ENCODE data around the gene SLC29A3. TPM values are rescaled to one million over a fixed set of nuclear protein-coding genes. Genes with fewer than 3 reads are reported as not detected.
A peak's percentile ranks its signal among the peaks of the same experiment; 100 is the strongest.

Gene SLC29A3
- 1 to 10 TPM; 2.9 to 6.2 (median 4.7) TPM for total RNA-seq
- polyA plus RNA-seq: 1 to 10 TPM; 2.3 to 5.0 (median 3.6) TPM

DNA sequence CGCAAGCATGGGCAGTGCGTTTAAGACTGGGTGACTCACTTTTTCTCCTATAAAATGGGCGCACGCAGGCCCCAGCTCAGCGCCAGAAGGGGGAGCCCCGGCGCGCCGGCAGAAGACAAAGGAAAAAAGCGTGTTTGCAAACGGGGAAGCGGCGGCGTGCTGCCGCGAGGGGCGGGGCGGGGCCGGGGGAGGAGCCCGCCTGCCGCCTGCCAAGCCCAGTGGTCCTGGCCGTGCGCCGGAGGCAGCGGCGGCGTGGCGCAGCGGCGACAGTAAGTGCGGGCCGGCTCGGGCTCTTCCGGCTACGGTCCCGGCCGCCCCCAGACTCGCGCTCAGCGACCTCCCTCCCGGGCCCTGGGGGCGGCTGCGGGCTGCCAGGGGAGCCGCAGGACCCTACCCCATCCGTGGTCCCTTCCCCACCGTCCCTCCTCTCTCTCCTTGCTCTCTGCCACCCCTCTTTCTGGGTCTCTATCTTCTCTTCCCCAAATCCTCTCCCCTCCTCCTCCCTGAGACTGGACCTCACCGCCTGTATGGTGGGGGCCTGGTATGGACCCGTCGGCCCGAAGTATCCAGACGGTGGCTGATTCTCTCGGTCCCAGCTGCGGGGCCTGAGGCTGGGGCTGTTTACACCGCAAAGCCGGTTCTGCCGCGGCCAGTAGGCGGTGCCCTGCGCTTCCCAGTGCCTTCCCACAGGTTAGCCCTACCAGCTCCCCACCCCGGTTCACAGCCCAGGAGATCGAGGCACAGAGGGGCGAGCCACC is at the start of gene SLC29A3:
SLC29A3 (plus strand) TSS at position 218 of the 758 bp plus-strand sequence; CDS start at position 269, 51 bp downstream.
- intact Hi-C loops (cut with DNase I): loop anchor here (2.0 to 5.0 kb wide), 4 partner anchors 78 to 578 kb away; partner anchors contain the start of genes CDH23 and VSIR
- Histone ChIP-seq H3K9me3 (no peaks in the 10 kb centered on the region), H3K27ac (peak within 1 kb of the TSS; percentile 74 to 86 (median 79)), H3K36me3 (peaks cover 0 to 14% (median 2%) of the 10 kb centered on the region in 4 donors), H3K4me1 (peaks cover 0 to 21% (median 19%) of the 10 kb centered on the region in 4 donors), H3K4me3 (peak within 1 kb of the TSS; percentile 66 to 85 (median 74)), H3K27me3 (no peaks in the 10 kb centered on the region)
- WGBS, 2 donors: 1% methylated on average over 62 of the region's 62 CpGs
- TF ChIP-seq, protein P1, sequence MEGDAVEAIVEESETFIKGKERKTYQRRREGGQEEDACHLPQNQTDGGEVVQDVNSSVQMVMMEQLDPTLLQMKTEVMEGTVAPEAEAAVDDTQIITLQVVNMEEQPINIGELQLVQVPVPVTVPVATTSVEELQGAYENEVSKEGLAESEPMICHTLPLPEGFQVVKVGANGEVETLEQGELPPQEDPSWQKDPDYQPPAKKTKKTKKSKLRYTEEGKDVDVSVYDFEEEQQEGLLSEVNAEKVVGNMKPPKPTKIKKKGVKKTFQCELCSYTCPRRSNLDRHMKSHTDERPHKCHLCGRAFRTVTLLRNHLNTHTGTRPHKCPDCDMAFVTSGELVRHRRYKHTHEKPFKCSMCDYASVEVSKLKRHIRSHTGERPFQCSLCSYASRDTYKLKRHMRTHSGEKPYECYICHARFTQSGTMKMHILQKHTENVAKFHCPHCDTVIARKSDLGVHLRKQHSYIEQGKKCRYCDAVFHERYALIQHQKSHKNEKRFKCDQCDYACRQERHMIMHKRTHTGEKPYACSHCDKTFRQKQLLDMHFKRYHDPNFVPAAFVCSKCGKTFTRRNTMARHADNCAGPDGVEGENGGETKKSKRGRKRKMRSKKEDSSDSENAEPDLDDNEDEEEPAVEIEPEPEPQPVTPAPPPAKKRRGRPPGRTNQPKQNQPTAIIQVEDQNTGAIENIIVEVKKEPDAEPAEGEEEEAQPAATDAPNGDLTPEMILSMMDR (IDR thresholded peaks at IDR 0.05): peak; percentile 47 to 68 (median 56)
- TF ChIP-seq POLR2A (IDR thresholded peaks at IDR 0.05) (no peak), POLR2AphosphoS5 (IDR thresholded peaks at IDR 0.05) (peak; percentile 48 to 72 (median 58))
- peak; percentile 90 for DNase-seq

DNA sequence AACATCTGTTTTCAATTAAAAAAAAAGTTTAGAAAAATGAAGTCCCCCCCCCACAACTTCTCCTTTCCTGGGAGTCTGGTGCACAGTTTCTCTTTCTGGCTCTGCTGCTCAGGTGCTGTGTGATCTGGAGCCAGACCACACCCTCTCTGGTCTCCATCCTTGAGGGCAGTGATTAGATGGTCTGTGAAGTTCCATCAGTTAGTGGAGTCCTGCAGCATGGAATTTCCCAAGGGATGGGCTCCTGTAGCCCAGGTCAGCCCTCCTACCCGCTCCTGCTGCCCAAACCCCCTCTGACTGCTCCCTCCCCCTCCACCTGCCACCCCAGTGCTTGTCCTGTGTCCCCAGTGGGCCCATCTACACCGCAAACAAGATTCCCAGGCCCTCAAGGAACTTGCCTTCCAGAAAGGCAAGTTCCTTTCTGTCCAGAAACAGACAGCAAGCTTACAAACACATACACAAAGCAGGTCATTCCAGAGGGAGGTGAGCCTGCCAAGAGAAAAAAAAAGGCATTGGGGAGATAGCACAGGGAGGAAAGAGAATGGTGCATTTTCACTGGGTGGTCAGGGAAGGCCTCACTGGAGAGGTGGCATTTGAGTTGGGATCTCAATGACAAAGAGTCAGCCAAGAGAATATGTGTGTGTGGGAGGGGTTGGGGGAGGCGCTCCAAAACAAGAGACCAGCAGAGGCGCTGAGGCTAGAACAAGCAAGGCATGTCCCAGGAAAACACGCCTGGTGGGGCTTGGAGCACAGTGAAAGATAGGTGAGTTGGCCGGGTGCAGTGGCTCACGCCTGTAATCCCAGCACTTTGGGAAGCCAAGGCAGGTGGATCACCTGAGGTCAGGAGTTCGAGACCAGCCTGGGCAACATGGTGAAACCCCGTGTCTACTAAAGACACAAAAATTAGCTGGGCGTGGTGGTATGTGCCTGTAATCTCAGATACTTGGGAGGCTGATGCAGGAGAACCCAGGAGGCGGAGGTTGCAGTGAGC is 49.5 kb upstream of the SLC29A3 start:
- TF ChIP-seq EP300 (IDR thresholded peaks at IDR 0.05) (no peak), POLR2A (IDR thresholded peaks at IDR 0.05) (no peak), POLR2AphosphoS5 (IDR thresholded peaks at IDR 0.05) (no peak)
- TF ChIP-seq, protein P1 (IDR thresholded peaks at IDR 0.05): no peak

DNA sequence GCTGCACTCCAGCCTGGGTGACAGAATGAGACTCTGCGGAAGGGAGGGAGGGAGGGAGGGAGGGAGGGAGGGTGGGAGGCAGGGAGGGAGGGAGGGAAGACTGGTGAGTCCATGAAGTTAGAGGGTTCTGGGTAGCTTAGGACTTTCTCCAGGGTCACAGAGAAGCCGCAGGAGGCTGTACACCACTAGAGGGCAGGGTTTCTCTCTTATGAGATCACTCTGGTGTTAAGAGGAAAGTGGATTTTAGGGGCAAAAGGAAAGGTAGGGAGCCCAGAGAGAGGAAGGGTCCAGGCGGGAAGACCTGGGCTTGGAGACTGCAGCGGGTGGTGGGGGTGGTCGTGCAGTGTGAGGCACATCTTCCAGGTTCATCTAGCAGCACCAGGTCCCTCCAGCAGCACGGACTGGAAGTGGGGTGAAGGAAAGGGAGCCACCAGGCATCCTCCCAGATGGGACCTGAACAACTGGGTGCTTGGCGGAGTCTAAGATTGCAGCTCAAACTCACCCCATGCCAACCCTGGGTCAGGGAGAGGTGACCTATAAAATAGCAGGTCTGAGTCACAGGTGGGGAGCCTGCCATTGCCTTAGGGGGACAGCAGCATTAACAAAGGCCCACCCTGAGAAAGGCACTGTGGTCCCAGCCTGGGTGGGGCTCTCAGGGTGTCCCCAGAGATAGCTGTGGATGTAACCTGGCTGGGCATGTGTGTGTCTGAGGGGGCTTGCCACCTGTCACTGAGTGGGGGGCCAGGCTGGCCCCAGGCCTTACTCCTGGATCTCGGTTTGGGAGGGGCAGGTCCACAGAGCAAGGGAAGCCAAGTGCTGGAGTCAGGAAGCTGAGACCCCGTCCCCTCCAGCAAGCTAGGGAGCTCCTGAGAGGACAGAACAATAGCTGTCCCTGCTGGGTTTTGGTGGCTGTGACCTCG is 48.5 kb upstream of the SLC29A3 start:
- WGBS, 2 donors: 48 to 59% methylated on average over 10 of the region's 10 CpGs

More for the DNA sequence above, 49.5 kb upstream of the SLC29A3 start:
- Histone ChIP-seq H3K9me3 (no peaks in the 10 kb centered on the region), H3K36me3 (no peaks in the 10 kb centered on the region), H3K27me3 (no peaks in the 10 kb centered on the region), H3K4me3 (no peak overlapping the region), H3K4me1 (peaks cover 2 to 52% (median 33%) of the 10 kb centered on the region in 4 donors), H3K27ac (peak overlapping the region in 1 of 4 donors; percentile 9)
- no peak for DNase-seq
- 61 to 77% methylated on average over 11 of the region's 11 CpGs for WGBS, 2 donors
- intact Hi-C loops (cut with DNase I): loop anchor here (5.0 kb wide), 1 partner anchor 342 kb away; no protein-coding TSS in a partner anchor

More for the DNA sequence above, 48.5 kb upstream of the SLC29A3 start:
- H3K27me3 ChIP-seq: no peaks in the 10 kb centered on the region
- H3K36me3 ChIP-seq: no peaks in the 10 kb centered on the region
- intact Hi-C loops (cut with DNase I): no loop called here
- H3K4me3 ChIP-seq: no peak overlapping the region
- H3K27ac ChIP-seq: no peak overlapping the region
- H3K9me3 ChIP-seq: no peaks in the 10 kb centered on the region
- TF ChIP-seq, protein P1 (IDR thresholded peaks at IDR 0.05): peak in 3 of 4 experiments; percentile 20 to 68 (median 39)
- TF ChIP-seq POLR2AphosphoS5 (IDR thresholded peaks at IDR 0.05) (no peak), POLR2A (IDR thresholded peaks at IDR 0.05) (no peak)
- H3K4me1 ChIP-seq: peaks cover under 1 to 50% (median 30%) of the 10 kb centered on the region in 4 donors
- DNase-seq: no peak
